ENCODE data around the gene WBP2.
"Not testable (repeated sequence)": the region's sequence is repeated elsewhere in the genome, so short reads cannot be mapped to it uniquely, and the experiment has no call there.

The WBP2 gene

DNA sequence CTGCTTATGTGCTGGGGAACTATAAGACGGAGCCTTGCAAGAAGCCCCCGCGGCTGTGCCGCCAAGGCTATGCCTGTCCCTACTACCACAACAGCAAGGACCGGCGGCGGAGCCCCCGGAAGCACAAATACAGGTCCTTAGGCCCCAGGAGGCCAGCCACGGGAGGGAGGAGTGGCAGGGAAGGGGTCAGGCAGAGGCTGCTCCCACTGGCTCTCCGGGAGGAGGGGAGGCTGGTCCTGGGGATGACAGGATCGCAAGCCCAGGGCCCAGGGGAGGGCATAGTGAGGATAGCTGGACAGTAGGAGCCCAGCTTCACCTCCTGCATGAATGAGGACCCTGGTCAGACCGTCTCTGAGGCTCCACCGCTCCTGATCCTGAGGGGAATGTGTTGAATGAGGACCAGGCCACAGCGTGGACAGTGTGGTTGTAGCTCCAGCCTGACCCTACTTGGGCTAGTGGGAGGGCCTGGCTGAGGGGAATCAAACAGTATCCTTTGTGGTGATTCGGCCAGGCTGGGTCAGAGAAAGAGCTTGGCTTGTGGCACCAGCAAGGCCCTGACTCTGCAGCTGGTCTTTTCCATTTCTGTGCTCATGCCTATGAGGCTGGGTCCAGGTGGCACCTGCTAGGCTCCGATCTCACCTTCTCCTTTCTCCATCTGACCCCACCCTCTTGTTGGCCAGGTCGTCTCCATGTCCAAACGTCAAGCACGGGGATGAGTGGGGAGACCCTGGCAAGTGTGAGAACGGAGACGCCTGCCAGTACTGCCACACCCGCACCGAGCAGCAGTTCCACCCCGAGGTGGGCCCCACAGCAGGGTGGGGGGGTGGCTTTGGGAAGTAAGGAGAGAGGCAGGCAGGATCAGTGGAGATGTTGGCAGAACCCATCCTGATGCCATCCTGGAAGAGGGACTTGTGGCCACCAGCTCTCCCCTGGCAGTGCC is 41.8 kb downstream of the WBP2 start:
- no peak for DNase-seq (ENCODE audit: low spot score)

DNA sequence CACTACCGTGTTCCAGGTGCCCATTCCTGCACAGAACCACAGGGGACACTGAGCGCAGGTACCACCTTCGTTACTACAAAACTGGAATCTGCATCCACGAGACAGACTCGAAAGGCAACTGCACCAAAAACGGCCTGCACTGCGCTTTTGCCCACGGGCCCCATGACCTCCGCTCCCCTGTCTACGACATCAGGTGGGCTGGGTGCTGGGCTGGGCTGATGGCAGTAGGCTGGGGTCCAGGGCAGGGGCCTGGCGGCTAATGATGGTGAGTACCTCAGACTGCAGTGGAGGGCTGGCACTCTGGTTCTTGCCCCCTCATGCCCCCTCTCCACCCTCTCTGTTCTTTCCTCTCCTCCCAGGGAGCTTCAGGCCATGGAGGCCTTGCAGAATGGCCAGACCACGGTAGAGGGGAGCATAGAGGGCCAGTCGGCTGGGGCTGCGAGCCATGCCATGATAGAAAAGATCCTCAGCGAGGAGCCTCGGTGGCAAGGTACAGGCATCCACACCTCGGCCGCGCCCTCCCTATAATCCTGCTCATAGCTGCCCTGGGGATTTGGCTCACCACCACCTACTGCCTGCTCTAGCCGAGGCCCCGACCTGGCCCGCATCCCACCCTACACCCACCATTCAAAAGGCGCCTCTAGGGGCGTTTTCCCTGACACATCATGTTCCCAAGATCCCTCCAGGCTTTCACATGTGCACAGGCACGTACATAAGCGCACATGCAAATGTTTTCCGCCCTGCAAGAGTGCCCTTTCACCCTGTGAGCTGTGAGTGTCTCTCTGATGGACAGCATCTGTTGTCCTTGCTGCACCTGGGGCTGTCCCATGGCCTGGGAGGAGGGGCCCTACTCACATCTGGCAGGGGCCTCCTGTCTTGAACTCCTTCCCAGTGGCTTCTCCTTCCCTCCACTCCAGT is 42.8 kb downstream of the WBP2 start:
- DNase-seq (ENCODE audit: low spot score), result no peak

DNA sequence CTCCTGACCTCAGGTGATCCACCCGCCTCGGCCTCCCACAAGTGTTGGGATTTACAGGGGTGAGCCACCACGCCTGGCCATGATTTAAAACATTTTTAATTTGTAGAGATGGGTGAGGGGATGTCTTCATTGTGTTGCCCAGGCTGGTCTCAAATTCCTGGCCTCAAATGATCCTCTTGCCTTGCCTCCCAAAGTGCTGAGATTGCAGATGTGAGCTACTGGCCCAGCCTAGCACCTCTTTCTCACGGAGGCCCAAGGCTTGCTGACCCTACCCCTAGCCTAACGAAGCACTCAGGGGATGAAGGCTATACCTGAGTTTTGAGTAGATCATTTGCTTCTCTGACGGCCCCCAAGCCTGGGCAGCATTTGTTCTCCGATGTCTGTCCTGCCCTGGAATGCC is 44.0 kb downstream of the WBP2 start:
- no peak for DNase-seq (ENCODE audit: low spot score)

DNA sequence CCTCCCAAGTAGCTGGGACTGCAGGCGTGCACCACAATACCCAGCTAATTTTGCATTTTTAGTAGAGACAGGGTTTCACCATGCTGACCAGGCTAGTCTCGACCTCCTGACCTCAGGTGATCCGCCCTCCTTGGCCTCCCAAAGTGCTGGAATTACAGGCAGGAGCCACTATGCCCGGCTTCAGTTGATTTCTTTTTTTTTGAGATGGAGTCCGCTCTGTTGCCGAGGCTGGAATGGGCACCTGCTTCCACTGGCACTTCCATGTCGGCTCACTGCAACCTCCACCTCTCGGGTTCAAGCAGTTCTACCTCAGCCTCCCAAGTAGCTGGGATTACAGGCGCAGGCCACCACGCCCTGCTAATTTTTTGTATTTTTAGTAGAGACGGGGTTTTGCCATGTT is 44.4 kb downstream of the WBP2 start:
- not testable (repeated sequence) for DNase-seq (ENCODE audit: low spot score)

DNA sequence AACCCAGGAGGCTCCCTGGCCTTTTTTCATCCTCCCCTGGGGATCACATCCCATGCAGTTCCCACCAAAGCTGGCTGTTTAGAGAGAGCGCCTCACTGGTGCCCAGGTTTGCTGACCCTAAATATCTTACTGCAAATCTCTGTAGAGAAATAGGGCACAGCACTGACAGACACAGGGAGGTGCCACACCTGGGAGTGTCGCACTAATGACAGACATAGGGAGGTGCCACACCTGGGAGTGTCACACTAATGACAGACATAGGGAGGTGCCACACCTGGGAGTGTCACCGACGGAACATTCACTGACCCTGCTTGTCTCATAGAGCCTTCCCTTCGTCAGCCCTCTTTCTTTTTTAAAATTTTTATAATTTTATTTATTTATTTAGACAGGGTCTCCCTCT is 44.9 kb downstream of the WBP2 start:
- DNase-seq (ENCODE audit: low spot score), result no peak

DNA sequence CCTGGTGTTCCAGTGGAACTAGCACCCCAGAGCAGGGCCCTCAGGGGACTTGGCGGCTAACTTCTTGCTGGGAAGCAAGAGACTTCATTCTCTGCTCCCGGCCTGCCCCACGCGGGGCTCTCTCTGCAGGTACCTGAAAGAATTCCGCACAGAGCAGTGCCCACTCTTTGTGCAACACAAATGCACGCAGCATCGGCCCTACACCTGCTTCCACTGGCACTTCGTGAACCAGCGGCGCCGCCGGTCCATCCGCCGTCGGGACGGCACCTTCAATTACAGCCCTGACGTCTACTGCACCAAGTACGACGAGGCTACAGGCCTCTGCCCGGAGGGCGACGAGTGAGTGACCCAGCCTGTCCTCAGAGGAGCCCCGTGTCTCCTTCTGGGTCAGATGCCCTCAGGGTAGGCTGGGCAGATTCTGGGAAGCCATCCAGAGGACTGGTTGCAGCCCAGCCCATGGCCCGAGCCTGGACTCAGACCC is 45.5 kb downstream of the WBP2 start:
- no peak for DNase-seq (ENCODE audit: low spot score)

DNA sequence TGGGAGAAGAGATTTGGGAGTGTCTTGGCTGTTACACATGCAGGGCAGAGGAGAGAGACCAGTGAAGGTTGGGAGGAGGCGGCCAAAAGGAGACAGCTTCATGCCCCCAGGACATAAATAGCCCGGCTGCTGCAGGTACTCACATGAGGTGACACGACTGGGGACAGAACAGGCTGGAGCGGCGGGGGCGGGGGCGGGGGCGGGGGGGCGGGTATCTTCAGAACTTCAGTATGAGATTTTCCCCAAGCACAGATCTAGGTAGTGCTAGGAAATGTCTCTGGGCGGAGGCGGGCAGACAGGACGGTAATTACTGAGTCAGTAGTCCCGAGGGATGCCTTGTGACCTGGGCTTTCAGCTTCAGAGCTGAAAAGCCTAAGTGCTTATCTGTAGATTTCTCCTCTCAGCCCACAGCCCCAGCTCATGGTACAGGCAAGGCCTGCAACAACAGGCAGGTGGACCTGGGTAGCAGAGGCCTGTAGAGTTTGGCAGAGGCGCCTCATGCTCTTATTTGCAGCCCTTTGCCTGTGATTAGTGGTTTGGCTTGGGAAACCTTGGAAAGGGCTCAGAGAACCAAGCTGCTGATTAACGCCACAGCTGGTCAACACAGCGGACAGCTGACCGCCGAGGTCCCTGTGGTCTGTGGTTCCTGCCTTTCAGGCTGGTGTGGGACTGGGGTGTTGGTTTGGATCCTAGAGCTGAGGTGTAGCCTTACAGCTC is 46.1 kb downstream of the WBP2 start:
- no peak for DNase-seq (ENCODE audit: low spot score)

DNA sequence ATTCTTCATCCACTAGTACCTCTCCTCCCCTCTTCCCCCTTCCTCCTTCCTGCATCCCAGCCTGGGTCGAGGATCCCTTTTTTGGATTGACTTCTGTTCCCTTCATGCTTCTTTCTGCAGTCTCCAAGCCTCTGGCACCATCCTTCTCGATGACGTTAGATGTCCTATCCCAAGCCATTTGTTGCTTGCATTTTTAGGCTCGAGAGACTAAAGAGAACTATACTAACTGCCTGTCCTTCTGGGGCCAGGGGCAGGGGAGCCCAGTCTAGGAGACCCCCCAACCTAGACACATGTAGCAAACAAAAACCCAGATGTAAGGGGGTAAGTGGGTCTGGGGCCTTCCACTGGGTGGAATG is 46.6 kb downstream of the WBP2 start:
- no peak for DNase-seq (ENCODE audit: low spot score)

DNA sequence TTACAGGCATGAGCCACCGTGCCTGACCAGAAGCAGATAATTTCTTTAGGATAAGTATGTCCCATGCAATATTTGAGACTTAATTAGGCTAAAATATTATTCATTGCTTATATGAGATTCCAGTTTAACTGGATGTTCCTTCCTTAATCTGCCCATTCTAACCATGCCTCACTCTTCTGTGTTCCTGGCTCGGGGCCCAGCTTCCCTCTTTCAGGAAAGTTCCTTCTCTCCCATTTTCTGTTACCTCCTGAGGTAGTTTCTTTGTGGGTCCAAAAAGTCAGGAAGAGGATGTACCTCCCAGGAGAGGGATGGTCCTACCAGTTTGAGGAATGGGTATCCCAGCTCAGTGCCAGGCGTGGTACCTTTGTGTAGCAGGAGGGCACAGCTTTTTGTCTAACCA is 47.3 kb downstream of the WBP2 start:
- DNase-seq (ENCODE audit: low spot score), result no peak

DNA sequence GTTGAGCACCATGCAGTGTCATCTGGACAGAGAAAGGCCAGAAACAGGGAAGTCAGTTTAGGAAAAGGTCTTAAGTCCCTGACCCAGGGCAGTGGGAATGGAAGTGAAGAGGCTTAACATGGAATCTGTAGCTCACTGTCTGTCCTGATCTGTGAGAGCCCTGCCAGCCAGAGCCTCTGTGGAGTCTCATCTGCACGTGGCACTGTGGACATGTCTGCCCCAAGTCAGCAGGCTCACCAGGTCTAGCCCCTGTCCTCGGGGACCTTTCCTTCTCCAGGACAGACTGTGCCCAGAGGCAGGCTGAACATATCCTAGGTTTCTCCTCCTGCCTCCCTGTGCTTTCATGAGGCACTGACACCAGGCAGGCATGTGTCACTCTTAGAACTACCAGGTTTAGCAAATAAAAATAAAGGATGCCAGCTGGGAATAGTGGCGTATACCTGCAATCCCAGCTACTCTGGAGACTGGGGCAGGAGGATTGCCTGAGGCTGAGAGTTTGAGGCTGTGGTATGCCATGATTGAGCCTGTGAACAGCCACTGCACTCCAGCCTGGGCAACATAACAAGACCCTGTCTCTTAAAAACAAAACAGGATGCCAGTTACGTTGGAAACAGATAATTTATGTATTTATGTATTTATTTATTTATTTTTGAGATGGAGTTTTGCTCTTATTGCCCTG is 48.2 kb downstream of the WBP2 start:
- no peak for DNase-seq (ENCODE audit: low spot score)

DNA sequence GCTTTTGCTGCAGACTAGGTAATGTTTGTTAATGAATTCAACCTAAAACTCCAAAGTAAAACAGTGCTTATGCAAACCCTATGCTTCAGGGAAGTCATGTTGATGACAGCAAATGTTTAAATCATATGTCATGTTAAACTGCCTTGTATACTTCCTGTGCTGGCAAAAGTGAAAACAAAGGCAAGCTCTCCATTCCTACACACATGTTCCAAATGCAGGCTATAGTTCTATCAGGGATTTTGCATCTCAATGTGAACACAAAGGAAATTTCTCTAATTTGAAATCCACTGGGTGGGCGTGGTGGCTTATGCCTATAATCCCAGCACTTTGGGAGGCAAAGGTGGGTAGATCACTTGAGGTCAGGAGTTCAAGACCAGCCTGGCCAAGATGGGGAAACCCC is 51.3 kb downstream of the WBP2 start:
- no peak for DNase-seq (ENCODE audit: low spot score)

DNA sequence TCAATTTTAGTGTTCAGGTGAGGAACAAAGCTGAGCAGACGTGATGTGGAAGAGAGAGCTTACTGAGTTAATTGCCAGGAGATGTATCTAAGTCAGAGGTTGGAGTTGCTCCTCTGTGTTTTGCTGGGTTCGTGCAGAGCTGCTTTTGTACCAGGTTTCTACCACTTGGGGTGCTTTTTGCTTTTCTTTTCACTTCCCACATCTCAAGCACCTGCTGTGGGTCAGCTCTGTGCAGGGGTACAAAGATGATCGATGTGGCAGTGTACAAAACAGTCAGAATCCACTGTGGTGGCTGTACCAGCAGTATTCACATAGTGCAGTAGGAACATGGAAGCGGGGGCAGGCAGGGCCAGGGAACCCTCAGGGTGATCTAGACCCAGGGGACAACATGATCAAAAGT is 55.7 kb downstream of the WBP2 start:
- DNase-seq (ENCODE audit: low spot score), result no peak

DNA sequence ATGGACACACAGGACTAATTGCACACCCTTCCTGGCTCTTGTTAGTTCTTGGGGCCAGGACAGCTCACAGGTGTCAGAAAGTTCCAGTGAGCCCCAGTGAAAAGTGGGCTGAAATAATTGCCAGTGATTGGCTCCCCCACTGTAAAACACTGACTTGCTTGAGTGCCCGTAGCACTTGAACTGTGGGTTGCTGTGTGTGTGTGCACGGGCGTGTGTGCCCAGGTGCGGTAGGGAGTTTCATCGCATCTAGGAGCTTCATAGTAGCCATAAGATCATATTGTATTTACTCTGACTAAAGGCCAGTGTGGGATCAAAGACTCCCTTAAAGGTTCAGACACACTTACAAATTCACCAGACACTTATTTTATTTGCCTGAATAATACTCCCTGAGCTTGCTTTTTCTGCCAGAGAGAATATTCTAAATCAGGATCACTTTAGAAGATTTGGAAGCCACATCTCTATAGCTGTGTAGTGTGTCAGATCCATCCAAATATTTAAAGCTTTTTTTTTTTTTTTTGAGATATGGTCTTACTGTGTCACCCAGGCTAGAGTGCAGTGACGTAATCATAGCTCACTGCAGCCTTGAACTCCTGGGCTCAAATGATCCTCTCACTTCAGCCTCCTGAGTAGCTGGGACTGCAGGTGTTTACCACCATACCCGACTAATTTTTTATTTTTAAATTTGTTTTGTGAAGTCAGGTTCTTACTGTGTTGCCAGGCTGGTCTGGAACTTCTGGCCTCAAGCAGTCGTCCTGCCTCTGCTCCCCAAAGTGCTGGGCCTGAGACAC is 59.1 kb downstream of the WBP2 start:
- DNase-seq (ENCODE audit: low spot score), result no peak
